ENCODE measurements around the gene AQP10.
A peak's percentile ranks its signal among the peaks of the same experiment; 100 is the strongest.
"Not testable (repeated sequence)": the region's sequence is repeated elsewhere in the genome, so short reads cannot be mapped to it uniquely, and the experiment has no call there.

Gene AQP10

DNA sequence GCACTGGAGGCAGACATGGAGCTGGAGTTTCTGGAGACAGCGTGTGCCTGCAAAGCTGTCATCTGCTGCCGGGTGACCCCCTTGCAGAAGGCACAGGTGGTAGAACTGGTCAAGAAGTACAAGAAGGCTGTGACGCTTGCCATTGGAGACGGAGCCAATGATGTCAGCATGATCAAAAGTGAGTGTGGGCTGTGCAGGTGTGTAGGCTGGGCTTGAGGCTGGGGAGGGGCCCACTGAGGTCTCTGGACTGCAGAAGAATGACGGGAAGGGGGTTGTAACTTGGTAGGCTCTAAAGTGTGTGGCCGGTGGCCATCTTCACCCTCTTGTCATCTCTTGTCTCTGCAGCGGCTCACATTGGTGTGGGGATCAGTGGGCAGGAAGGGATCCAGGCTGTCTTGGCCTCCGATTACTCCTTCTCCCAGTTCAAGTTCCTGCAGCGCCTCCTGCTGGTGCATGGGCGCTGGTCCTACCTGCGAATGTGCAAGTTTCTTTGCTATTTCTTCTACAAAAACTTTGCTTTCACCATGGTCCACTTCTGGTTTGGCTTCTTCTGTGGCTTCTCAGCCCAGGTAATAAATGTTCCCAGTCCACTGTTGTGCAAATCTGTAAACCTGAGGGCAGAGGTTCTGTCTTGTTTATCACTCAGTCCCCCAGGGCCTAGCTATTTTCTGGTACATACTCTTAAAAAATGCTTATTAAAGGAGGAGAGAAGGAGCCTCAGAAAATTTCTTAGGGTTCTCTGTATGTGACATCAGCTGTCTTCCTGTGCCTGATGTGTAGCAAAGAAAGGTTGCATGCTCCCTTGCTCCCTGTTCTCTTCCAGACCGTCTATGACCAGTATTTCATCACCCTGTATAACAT lies 24.3 kb downstream of the AQP10 start:
- peak in 1 of 3 experiments; percentile 73 for DNase-seq (ENCODE audit: low read depth in 3 of 3)

DNA sequence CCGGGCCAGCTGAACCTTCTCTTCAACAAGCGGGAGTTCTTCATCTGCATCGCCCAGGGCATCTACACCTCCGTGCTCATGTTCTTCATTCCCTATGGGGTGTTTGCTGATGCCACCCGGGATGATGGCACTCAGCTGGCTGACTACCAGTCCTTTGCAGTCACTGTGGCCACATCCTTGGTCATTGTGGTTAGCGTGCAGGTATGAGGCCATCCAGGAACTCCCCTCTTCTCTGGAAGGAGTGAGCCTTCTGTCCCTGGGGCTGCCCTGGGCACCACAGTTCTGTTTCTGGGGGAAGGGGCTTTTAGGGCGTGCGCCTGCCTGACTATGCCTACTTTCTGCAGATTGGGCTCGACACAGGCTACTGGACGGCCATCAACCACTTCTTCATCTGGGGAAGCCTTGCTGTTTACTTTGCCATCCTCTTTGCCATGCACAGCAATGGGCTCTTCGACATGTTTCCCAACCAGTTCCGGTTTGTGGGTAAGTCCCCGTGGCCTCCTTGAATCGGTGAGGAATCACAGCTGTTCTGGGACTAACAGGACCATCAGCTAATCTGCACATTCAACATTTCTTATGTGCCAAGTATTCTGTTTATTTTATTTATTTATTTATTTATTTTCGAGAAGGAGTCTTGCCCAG lies 25.5 kb downstream of the AQP10 start:
- no peak for DNase-seq (ENCODE audit: low read depth in 3 of 3)

DNA sequence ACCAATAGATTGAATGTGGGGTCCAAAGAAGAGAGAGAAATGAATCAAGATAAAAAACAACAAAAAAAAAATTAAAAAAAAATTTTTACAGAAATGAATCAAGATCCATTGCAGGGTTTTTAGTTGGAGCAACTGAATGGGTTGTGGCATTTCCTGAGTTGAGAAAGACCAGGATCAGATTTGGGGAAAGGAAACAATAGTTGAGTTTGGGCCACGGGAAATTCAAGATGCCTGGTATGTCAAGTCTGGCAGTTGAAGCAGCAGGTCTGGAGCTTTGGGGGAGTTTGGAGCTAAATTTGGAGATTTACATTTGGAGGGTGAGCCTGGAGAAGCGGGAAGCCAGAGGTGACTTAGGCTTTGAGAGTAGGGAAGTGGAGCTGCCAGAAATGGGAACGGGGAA lies 27.1 kb downstream of the AQP10 start:
- DNase-seq (ENCODE audit: low read depth in 3 of 3) = no peak

DNA sequence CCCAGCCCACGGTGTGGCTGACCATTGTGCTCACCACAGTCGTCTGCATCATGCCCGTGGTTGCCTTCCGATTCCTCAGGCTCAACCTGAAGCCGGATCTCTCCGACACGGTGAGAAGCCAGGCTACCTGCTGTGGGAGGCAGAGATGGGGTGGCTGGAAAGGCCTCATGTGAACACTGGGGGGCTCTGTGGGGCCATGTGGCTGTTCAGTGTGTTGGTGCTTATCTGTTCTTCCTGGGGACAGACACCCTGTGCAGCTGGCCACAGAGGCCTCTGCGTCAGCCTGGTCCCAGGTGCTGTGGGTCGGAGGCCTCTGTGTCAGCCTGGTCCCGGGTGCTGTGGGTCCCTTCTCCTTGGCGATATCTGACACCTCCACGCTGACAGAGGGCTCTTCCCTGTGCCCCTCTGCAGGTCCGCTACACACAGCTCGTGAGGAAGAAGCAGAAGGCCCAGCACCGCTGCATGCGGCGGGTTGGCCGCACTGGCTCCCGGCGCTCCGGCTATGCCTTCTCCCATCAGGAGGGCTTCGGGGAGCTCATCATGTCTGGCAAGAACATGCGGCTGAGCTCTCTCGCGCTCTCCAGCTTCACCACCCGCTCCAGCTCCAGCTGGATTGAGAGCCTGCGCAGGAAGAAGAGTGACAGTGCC lies 27.7 kb downstream of the AQP10 start:
- DNase-seq (ENCODE audit: low read depth in 3 of 3) = no peak

DNA sequence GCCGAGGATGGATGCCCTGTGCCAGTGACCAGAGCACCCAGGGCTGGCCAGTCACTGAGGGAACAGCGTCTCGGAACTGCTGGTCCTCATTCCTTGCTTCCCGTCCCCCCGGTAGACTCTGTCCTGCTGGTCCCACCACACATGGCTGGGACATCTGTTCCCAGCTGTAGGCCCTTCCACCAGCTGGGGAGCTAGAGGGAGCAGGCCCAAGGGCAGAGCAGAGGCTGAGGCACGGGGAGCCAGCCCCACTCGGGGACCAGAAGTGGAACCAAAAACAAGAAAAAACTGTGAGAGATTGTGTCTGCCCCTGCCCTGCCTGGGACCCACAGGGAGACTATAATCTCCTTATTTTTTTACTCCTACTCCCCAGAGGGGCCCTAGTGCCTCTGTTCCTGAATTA lies 28.2 kb downstream of the AQP10 start:
- DNase-seq (ENCODE audit: low read depth in 3 of 3) = no peak

DNA sequence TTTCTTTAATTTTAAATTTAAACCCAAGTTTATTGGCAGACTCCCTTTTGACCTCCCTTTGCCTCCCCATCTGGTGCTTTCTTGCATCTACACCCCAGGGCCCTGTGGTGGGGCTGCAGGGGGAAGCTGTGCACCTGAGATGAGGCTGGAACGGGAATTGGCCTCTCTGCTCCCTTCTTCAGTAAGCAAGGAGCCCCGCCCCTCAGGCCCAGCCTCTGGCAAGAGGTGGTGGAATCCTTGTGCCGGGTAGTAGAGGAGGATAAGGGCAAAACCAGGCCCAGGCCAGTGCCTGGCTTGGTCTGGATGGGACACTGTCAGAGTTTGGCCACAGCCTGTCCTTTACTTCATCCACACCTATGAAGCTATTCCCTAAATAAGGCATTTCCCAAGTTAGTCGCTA lies 29.5 kb downstream of the AQP10 start:
- DNase-seq (ENCODE audit: low read depth in 3 of 3) = no peak

DNA sequence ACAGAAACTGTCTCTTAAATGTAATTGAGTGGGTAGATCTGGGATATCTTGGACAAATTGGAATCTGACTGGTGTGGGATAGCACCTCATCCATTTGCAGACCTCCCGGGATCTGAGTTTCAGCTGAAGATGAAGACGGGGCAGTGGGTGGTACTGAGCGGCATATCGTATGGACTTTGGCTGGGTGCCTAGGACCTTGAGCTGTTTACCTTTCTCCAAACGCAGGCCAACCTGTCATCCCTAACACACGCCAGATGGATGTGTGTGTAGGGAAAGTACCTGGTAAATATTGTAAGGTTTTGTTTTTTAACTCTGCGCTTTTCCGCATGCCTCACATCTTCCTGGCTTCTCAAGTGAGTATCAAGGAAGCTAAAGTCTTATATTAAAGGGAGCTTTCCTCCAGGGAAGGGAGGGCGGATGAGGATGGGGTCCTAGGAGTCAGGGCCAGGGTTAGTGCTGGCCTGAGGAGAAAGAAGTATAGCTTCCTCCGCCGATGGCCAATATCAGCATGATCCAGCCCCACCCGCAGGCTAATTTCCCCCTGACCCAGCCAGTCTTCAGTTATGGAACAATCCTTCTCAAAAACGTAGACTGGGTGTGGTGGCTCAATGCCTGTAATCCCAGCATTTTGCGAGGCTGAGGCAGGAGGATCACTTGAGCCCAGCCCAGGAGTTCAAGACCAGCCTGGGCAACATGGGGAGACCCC lies 30.6 kb downstream of the AQP10 start:
- DNase-seq (ENCODE audit: low read depth in 3 of 3) = no peak

DNA sequence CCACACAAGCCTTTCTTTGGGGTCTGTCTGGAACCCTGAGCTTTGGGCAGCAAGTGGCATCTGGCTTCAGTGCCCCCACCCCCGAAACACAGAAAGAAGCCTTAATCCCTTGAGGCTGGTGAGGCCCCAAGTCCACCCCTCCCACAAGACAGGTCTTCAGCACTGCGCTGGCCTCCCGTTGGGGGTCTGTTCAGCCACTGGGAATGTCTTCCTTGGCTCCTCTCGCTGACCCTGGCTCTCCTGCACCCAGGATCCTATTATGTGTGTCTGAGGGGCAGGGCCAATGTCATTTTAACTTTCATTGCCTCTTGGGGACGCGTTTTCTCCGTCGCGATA lies 31.3 kb downstream of the AQP10 start:
- no peak for DNase-seq (ENCODE audit: low read depth in 3 of 3)

DNA sequence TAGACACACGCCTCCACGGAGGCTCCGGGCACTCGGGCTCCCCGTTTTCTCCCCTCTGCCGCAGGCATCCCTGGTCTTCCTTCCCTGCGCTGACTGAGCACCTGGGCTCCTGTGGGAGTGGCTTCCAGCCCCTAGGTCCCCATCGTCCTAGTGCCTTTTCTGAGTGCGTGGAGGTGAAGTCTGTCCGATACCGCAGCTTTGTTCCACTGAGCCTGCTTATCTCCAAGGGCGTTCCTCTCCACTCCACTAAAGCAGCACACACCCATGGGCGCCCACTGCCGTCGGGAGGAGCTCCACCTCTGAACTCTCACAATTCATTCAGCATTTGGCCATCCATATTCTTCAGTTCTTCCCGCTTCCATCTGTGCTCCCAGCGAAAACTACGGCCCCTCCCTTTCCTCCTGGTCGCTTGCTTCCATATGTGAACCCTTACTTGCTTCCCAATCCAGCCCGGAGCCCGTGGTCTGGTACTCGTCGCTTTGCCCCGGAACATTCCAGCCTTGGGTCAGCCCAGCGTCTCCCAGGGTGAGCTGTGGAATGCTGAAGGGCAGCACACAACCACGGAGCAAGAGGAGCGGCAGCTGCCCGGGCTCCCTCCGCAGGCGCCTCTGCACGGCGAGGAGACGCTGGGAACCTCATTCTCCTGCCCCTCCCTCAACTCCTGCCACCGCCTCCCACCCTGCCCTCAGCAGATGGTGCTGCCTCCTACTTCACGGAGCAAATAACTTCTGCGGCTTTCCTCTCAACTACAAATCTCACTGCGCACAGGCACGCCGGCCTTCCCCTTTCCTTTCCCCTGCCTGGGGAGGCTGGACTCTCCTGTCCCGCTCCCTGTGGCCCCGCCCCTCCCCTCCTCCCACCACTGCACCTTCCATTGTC lies 31.9 kb downstream of the AQP10 start:
- DNase-seq (ENCODE audit: low read depth in 3 of 3) = peak in 1 of 3 experiments; percentile 55

DNA sequence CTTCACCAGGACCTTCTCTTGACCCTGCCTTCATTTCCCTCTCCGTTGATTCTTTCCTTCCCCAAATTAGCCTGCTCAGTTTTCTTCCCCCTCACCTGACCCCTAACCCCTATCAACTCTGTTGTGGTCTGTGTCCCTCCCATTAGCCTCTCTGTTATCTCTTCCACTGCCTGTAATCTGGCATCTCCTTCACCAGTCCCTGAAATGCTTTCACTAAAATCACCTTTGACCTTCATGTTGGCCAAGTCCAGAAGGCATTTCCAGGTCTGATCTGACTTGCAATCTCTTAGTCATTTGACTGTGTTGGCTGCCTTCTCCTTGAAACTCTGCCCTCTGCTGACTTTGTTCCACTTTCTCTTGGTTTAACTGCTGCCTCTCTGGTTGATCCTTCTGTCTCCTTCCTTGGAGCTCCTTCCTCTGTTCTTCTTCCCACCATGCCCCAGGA lies 32.6 kb downstream of the AQP10 start:
- no peak for DNase-seq (ENCODE audit: low read depth in 3 of 3)

DNA sequence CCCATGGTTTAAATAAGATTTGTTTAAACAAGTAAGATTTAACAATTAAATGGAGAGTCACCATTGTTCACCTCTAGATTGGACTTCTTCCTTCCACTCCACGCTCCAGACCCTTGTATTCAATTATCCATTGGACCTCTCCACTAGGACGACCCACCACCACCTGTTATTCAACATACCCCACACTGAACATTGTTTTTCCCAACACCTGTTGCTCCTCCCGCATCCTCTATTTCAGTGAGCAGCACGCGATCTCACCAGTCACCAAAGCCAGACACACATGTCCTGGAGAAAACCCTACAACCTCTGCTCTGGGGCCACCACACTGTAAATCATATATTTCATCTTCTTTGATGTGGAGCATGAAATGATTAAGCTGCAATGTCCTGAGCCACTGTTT lies 33.1 kb downstream of the AQP10 start:
- no peak for DNase-seq (ENCODE audit: low read depth in 3 of 3)

DNA sequence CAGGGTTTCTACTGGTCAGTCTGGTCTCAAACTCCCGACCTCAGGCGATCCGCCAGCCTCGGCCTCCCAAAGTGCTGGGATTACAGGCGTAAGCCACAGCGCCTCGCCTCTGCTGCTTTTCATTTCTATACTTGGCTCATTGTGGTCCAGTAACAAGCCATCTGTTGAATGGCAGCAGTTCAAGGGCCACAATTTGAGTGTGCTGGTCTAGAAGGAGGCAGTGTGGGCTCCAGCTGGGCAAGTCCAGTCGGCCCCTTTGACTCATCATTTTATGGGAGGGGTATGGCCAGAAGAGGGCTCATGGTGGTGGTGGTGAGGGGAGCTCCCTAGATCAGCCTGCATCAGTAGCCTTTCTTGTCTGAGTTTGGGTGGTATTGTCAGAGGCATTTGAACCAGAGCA lies 37.6 kb downstream of the AQP10 start:
- DNase-seq (ENCODE audit: low read depth in 3 of 3) = no peak

DNA sequence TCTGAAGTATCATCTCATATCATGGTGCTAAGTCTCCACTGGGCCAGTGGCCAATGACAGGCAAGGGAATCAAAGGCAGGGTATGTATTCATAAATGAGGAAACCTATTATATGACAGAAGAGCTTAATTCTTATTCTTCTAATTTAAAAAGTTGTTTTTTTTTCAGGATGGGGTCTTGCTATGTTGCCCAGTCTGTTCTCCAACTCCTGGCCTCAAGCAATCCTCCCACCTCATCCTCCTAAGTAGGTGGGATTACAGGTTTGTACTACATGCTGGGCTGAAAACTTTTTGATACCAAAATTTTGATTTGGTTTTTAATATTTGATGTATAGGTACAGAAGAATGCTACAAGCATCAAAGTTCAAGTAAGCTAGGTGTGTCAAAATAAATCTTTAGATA lies 39.4 kb downstream of the AQP10 start:
- DNase-seq (ENCODE audit: low read depth in 3 of 3) = no peak

DNA sequence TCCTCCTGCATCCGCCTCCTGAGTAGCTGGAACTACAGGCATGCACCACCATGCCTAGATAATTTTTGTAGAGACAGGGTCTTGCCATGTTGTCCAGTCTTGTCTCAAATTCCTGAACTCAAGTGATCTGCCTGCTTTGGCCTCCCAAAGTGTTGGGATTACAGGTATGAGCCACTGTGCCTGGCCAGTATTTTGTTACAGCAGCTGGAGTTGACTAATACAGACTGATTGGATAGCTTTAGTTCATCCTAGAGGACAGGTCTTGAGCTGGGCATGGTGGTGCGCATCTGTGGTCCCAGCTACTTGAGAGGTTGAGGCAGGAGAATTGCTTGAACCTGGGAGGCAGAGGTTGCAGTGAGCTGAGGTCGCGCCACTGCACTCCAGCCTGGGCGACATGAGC lies 40.0 kb downstream of the AQP10 start:
- not testable (repeated sequence) for DNase-seq (ENCODE audit: low read depth in 3 of 3)

DNA sequence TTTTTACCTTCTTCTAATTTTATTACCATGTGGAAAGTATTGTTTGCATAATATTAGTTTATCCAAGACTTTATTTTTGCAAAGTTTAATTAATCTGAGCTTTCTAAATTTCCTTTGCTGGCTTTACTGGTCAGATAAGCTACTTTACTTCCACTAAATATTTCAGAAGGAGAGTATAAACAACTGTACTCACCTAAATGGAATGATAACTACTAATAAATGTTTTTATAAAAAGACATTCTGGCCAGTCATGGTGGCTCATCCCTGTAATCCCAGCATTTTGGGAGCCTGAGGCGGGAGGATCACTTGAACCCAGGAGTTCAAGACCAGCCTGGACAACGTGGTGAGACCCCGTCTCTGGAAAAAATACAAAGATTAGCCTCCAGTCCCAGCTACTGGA lies 40.5 kb downstream of the AQP10 start:
- DNase-seq (ENCODE audit: low read depth in 3 of 3) = no peak

DNA sequence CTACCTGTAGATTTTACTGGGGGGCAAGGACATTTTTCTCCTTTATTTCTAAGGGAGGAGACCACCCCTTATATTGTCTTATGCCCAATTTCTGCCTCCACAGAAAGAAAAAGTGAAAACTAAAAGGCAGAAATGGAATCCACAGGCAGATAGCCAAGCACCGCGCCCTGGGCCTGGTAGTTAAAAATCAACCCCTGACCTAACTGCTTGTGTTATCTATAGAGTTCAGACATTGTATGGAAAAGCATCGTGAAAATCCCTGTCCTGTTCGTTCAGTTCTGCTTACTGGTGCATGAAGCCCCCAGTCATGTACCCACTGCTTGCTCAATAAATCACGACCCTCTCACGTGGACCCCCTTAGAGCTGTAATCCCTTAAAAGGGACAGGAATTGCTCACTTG lies 50.5 kb downstream of the AQP10 start:
- DNase-seq (ENCODE audit: low read depth in 3 of 3) = no peak

DNA sequence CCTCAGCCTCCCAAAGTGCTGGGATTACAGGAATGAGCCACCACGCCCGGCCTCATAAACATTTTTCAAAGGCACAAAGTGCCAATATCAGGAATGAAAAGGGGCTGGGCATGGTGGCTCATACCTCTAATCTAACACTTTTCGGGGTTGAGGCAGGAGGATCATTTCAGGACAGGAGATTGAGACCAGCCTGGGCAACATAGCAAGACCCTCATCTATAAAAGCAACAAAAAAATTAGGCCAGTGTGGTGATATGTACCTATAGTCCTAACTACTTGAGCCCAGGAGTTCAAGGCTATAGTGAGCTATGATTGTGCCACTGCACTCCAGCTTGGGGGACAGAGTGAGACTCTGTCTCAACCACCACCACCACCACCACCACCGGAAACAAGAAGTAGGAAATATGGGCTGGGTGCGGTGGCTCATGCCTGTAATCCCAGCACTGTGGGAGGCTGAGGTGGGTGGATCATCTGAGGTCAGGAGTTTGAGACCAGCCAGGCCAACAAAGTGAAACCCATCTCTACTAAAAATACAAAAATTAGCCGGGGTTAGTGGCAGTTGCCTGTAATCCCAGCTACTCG lies 53.0 kb downstream of the AQP10 start:
- DNase-seq (ENCODE audit: low read depth in 3 of 3) = peak in 1 of 3 experiments; percentile 12
